Measurements from ENCODE around the gene PSAP. TPM values are rescaled to one million over a fixed set of nuclear protein-coding genes. Genes with fewer than 3 reads are reported as not detected.
A peak's percentile ranks its signal among the peaks of the same experiment; 100 is the strongest.
"Not testable (repeated sequence)": the region's sequence is repeated elsewhere in the genome, so short reads cannot be mapped to it uniquely, and the experiment has no call there.

PSAP gene
- total RNA-seq (1,000 to 10,000 TPM; 1,282 to 2,171 (median 1,665) TPM), polyA plus RNA-seq (1,000 to 10,000 TPM in 1 of 2 donors, 100 to 1,000 TPM in 1; 454 to 1,132 TPM)
- long read RNA-seq, donor 1, transcript PSAP-202 (14 exons, 2,872 nt): major isoform, 111 of 3,007 reads
- long read RNA-seq, donor 1, transcript PSAP-201 (14 exons, 2,830 nt): minor isoform, 21 of 3,007 reads
- long read RNA-seq, donor 1, partial matches to known transcripts: 579 of 3,007 reads
- long read RNA-seq, donor 1, other reads (novel, unspliced or antisense): 2,296 of 3,007 reads
- long read RNA-seq, donor 2, transcript PSAP-201 (14 exons, 2,830 nt): minor isoform, 85 of 9,057 reads
- long read RNA-seq, donor 2, transcript PSAP-202 (14 exons, 2,872 nt): major isoform, 381 of 9,057 reads
- long read RNA-seq, donor 2, partial matches to known transcripts: 792 of 9,057 reads
- long read RNA-seq, donor 2, other reads (novel, unspliced or antisense): 7,799 of 9,057 reads
- long read RNA-seq, donor 3, transcript PSAP-201 (14 exons, 2,830 nt): minor isoform, 14 of 2,284 reads
- long read RNA-seq, donor 3, transcript PSAP-202 (14 exons, 2,872 nt): major isoform, 191 of 2,284 reads
- long read RNA-seq, donor 3, partial matches to known transcripts: 267 of 2,284 reads
- long read RNA-seq, donor 3, other reads (novel, unspliced or antisense): 1,812 of 2,284 reads

- no peaks in the 10 kb centered on the region for H3K9me3 ChIP-seq
- TF ChIP-seq CTCF (IDR thresholded peaks at IDR 0.05) (no peak), POLR2A (IDR thresholded peaks at IDR 0.05) (peak in 1 of 2 donors; percentile 99)
- ATAC-seq: peak; percentile 98 to 99 (median 99)
- H3K27ac ChIP-seq: peak within 1 kb of the TSS; percentile 87 to 99 (median 98)
- peak; percentile 99 to 100 (median 99) for DNase-seq
- H3K27me3 ChIP-seq: no peaks in the 10 kb centered on the region
- H3K4me1 ChIP-seq: peaks cover 4 to 57% (median 42%) of the 10 kb centered on the region in 12 donors
- H3K36me3 ChIP-seq: no peaks in the 10 kb centered on the region
- H3K4me3 ChIP-seq: peak within 1 kb of the TSS; percentile 78 to 99 (median 91)
- intact Hi-C loops (cut with DNase I): loop anchor here in 1 of 10 donors (1.0 kb wide), 1 partner anchor 9 kb away; no protein-coding TSS in a partner anchor
- 0% methylated on average over 36 to 49 of the region's 49 CpGs for WGBS, 4 donors
Observed at GRCh38 chr10:71850743-71851464, at the start of gene PSAP. Gene PSAP, minus strand, starts transcription at chr10:71851251. Its CDS starts 30 bp downstream, at chr10:71851221.

GRCh38 chr10:71900441-71901180, 49.6 kb upstream of the PSAP start:
- peaks cover 0 to 8% (median 0%) of the 10 kb centered on the region in 12 donors for H3K9me3 ChIP-seq
- H3K4me3 ChIP-seq: no peak overlapping the region
- no peak for ATAC-seq
- DNase-seq: no peak
- TF ChIP-seq CTCF (IDR thresholded peaks at IDR 0.05) (no peak), POLR2A (IDR thresholded peaks at IDR 0.05) (no peak)
- H3K4me1 ChIP-seq: peaks cover 0 to 16% (median 0%) of the 10 kb centered on the region in 12 donors
- H3K27ac ChIP-seq: no peak overlapping the region
- H3K27me3 ChIP-seq: no peaks in the 10 kb centered on the region
- H3K36me3 ChIP-seq: no peaks in the 10 kb centered on the region
- 93 to 96% (median 94%) methylated on average over 11 to 14 of the region's 14 CpGs for WGBS, 4 donors
- intact Hi-C loops (cut with DNase I): no loop called here

- 75 to 86% (median 79%) methylated on average over 2 to 3 of the region's 3 CpGs for WGBS, 4 donors
- Histone ChIP-seq H3K9me3 (peaks cover 0 to 8% (median 0%) of the 10 kb centered on the region in 12 donors), H3K27ac (no peak overlapping the region)
Observed at GRCh38 chr10:71899665-71900412, 48.8 kb upstream of the PSAP start.

GRCh38 chr10:71898346-71898745, 47.3 kb upstream of the PSAP start:
- not testable (repeated sequence) for DNase-seq, H3K4me3 ChIP-seq, ATAC-seq, H3K9me3 ChIP-seq, H3K27ac ChIP-seq, H3K36me3 ChIP-seq, H3K27me3 ChIP-seq
- H3K4me1 ChIP-seq: peaks cover 0 to 14% (median 0%) of the 10 kb centered on the region in 12 donors
- 89 to 98% (median 91%) methylated on average over 5 of the region's 5 CpGs for WGBS, 4 donors
- intact Hi-C loops (cut with DNase I): loop anchor here in 9 of 10 donors (5.0 to 10.0 kb wide), 11 partner anchors 54 to 584 kb away; partner anchors contain the start of gene SLC29A3 (in 5 of the 9)

More at GRCh38 chr10:71899665-71900412, 48.8 kb upstream of the PSAP start:
- no peak overlapping the region for H3K4me3 ChIP-seq
- DNase-seq: peak in 1 of 5 donors; percentile 9
- peaks cover 0 to 16% (median 0%) of the 10 kb centered on the region in 12 donors for H3K4me1 ChIP-seq
- H3K36me3 ChIP-seq: no peaks in the 10 kb centered on the region
- TF ChIP-seq CTCF (IDR thresholded peaks at IDR 0.05) (no peak), POLR2A (IDR thresholded peaks at IDR 0.05) (no peak)
- no peaks in the 10 kb centered on the region for H3K27me3 ChIP-seq
- intact Hi-C loops (cut with DNase I): loop anchor here in 9 of 10 donors (5.0 to 10.0 kb wide), 11 partner anchors 52 to 585 kb away; partner anchors contain the start of gene SLC29A3 (in 5 of the 9)
- no peak for ATAC-seq
